Measurements from ENCODE around the gene PRRX2. TPM values are rescaled to one million over a fixed set of nuclear protein-coding genes. Genes with fewer than 3 reads are reported as not detected.

Gene PRRX2
- total and polyA plus RNA-seq, 2 experiments from 2014 or later, result 5.8 to 8.3 TPM

DNA sequence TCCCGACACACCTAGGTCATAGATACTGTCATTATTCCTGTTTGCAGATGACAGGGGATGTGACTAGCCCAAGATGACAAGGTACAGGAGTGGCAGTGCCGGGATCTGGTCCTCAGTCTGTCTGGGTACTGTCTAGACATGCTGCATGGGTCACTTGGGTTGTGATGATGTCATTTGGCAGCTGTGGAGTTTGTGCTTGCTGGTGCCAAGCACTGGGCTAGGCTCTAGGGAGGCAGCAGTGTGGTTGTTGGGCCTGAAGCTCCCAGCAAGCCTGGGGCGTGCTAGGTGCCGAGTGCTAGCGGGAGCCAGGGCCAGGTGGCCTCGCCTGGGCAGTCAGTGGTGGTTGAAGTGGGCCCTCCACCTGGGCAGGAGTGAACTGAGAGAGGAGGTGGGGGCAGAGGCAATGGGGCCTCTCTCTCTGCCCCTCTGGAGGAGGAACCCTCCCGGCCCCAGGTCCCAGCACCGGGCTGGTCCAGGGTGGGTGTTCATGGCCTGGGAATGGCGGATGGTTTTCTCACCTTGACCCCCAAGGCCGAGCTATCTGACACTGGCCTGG is 14.7 kb upstream of the PRRX2 start:
- H3K4me3 ChIP-seq, result no peak overlapping the region
- H3K27me3 ChIP-seq (ENCODE audit: insufficient read depth), result no peaks in the 10 kb centered on the region
- H3K27ac ChIP-seq (ENCODE audit: low read depth), result no peak overlapping the region
- no peak overlapping the region for H3K4me2 ChIP-seq
- H4K20me1 ChIP-seq (replicated peaks; ENCODE audit: insufficient read depth), result no peaks in the 10 kb centered on the region
- no peak overlapping the region for H2AFZ ChIP-seq
- no peaks in the 10 kb centered on the region for H3K9me3 Mint-ChIP-seq
- H3F3A ChIP-seq (replicated peaks; ENCODE audit: low read depth), result no peaks in the 10 kb centered on the region
- no peak overlapping the region for H3K27ac Mint-ChIP-seq
- H3K36me3 ChIP-seq (ENCODE audit: insufficient read depth), result no peaks in the 10 kb centered on the region
- ATAC-seq (no peak), DNase-seq (ENCODE audit: low spot score) (no peak)
- H3K4me3 Mint-ChIP-seq, result no peak overlapping the region
- H3K9me2 ChIP-seq (ENCODE audit: insufficient read depth), result no peaks in the 10 kb centered on the region
- no peaks in the 10 kb centered on the region for H3K4me1 Mint-ChIP-seq
- no peaks in the 10 kb centered on the region; the same call in 1 of the 2 replicates for H3K4me1 ChIP-seq (ENCODE audit: insufficient read depth)
- peaks cover 11% of the 10 kb centered on the region for H3K27me3 Mint-ChIP-seq (ENCODE audit: insufficient read depth, low read depth, poor library complexity)
- TF ChIP-seq, protein P1, sequence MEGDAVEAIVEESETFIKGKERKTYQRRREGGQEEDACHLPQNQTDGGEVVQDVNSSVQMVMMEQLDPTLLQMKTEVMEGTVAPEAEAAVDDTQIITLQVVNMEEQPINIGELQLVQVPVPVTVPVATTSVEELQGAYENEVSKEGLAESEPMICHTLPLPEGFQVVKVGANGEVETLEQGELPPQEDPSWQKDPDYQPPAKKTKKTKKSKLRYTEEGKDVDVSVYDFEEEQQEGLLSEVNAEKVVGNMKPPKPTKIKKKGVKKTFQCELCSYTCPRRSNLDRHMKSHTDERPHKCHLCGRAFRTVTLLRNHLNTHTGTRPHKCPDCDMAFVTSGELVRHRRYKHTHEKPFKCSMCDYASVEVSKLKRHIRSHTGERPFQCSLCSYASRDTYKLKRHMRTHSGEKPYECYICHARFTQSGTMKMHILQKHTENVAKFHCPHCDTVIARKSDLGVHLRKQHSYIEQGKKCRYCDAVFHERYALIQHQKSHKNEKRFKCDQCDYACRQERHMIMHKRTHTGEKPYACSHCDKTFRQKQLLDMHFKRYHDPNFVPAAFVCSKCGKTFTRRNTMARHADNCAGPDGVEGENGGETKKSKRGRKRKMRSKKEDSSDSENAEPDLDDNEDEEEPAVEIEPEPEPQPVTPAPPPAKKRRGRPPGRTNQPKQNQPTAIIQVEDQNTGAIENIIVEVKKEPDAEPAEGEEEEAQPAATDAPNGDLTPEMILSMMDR (conservative IDR thresholded peaks at IDR 0.05; ENCODE audit: low read depth in 2 of 2), result no peak
- TF ChIP-seq EZH2 (IDR thresholded peaks at IDR 0.05; ENCODE audit: low read depth, unreplicated experiment), result no peak
- TF ChIP-seq NANOG (IDR thresholded peaks at IDR 0.05; ENCODE audit: borderline replicate concordance), result no peak
- TF ChIP-seq ZNF331 (CRISPR knock-in tag; IDR thresholded peaks at IDR 0.05; ENCODE audit: low read depth), result no peak
- no peak for TF ChIP-seq EZH2phosphoT487 (IDR thresholded peaks at IDR 0.05; ENCODE audit: unreplicated experiment)
- TF ChIP-seq, protein P2, sequence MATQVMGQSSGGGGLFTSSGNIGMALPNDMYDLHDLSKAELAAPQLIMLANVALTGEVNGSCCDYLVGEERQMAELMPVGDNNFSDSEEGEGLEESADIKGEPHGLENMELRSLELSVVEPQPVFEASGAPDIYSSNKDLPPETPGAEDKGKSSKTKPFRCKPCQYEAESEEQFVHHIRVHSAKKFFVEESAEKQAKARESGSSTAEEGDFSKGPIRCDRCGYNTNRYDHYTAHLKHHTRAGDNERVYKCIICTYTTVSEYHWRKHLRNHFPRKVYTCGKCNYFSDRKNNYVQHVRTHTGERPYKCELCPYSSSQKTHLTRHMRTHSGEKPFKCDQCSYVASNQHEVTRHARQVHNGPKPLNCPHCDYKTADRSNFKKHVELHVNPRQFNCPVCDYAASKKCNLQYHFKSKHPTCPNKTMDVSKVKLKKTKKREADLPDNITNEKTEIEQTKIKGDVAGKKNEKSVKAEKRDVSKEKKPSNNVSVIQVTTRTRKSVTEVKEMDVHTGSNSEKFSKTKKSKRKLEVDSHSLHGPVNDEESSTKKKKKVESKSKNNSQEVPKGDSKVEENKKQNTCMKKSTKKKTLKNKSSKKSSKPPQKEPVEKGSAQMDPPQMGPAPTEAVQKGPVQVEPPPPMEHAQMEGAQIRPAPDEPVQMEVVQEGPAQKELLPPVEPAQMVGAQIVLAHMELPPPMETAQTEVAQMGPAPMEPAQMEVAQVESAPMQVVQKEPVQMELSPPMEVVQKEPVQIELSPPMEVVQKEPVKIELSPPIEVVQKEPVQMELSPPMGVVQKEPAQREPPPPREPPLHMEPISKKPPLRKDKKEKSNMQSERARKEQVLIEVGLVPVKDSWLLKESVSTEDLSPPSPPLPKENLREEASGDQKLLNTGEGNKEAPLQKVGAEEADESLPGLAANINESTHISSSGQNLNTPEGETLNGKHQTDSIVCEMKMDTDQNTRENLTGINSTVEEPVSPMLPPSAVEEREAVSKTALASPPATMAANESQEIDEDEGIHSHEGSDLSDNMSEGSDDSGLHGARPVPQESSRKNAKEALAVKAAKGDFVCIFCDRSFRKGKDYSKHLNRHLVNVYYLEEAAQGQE (IDR thresholded peaks at IDR 0.05; ENCODE audit: unreplicated experiment), result no peak
- TF ChIP-seq, protein P3, sequence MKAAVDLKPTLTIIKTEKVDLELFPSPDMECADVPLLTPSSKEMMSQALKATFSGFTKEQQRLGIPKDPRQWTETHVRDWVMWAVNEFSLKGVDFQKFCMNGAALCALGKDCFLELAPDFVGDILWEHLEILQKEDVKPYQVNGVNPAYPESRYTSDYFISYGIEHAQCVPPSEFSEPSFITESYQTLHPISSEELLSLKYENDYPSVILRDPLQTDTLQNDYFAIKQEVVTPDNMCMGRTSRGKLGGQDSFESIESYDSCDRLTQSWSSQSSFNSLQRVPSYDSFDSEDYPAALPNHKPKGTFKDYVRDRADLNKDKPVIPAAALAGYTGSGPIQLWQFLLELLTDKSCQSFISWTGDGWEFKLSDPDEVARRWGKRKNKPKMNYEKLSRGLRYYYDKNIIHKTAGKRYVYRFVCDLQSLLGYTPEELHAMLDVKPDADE (IDR thresholded peaks at IDR 0.05), result no peak
- no peak for TF ChIP-seq CREB1 (CRISPR knock-in tag; IDR thresholded peaks at IDR 0.05; ENCODE audit: low read depth)
- TF ChIP-seq, protein P4, sequence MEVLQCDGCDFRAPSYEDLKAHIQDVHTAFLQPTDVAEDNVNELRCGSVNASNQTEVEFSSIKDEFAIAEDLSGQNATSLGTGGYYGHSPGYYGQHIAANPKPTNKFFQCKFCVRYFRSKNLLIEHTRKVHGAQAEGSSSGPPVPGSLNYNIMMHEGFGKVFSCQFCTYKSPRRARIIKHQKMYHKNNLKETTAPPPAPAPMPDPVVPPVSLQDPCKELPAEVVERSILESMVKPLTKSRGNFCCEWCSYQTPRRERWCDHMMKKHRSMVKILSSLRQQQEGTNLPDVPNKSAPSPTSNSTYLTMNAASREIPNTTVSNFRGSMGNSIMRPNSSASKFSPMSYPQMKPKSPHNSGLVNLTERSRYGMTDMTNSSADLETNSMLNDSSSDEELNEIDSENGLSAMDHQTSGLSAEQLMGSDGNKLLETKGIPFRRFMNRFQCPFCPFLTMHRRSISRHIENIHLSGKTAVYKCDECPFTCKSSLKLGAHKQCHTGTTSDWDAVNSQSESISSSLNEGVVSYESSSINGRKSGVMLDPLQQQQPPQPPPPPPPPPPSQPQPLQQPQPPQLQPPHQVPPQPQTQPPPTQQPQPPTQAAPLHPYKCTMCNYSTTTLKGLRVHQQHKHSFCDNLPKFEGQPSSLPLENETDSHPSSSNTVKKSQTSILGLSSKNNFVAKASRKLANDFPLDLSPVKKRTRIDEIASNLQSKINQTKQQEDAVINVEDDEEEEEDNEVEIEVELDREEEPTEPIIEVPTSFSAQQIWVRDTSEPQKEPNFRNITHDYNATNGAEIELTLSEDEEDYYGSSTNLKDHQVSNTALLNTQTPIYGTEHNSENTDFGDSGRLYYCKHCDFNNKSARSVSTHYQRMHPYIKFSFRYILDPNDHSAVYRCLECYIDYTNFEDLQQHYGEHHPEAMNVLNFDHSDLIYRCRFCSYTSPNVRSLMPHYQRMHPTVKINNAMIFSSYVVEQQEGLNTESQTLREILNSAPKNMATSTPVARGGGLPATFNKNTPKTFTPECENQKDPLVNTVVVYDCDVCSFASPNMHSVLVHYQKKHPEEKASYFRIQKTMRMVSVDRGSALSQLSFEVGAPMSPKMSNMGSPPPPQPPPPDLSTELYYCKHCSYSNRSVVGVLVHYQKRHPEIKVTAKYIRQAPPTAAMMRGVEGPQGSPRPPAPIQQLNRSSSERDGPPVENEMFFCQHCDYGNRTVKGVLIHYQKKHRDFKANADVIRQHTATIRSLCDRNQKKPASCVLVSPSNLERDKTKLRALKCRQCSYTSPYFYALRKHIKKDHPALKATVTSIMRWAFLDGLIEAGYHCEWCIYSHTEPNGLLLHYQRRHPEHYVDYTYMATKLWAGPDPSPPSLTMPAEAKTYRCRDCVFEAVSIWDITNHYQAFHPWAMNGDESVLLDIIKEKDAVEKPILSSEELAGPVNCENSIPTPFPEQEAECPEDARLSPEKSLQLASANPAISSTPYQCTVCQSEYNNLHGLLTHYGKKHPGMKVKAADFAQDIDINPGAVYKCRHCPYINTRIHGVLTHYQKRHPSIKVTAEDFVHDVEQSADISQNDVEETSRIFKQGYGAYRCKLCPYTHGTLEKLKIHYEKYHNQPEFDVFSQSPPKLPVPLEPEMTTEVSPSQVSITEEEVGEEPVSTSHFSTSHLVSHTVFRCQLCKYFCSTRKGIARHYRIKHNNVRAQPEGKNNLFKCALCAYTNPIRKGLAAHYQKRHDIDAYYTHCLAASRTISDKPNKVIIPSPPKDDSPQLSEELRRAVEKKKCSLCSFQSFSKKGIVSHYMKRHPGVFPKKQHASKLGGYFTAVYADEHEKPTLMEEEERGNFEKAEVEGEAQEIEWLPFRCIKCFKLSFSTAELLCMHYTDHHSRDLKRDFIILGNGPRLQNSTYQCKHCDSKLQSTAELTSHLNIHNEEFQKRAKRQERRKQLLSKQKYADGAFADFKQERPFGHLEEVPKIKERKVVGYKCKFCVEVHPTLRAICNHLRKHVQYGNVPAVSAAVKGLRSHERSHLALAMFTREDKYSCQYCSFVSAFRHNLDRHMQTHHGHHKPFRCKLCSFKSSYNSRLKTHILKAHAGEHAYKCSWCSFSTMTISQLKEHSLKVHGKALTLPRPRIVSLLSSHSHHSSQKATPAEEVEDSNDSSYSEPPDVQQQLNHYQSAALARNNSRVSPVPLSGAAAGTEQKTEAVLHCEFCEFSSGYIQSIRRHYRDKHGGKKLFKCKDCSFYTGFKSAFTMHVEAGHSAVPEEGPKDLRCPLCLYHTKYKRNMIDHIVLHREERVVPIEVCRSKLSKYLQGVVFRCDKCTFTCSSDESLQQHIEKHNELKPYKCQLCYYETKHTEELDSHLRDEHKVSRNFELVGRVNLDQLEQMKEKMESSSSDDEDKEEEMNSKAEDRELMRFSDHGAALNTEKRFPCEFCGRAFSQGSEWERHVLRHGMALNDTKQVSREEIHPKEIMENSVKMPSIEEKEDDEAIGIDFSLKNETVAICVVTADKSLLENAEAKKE (CRISPR knock-in tag; IDR thresholded peaks at IDR 0.05), result no peak
- no peak for TF ChIP-seq STAT1 (IDR thresholded peaks at IDR 0.05; ENCODE audit: unreplicated experiment)
- TF ChIP-seq JUNB (IDR thresholded peaks at IDR 0.05; ENCODE audit: unreplicated experiment), result no peak
- no peak for TF ChIP-seq ZNF114 (CRISPR knock-in tag; IDR thresholded peaks at IDR 0.05)
- TF ChIP-seq POLR2AphosphoS5 (IDR thresholded peaks at IDR 0.05; ENCODE audit: low read depth), result no peak
- no peaks in the 10 kb centered on the region for H3K36me3 Mint-ChIP-seq (ENCODE audit: low read depth)
- H3K79me2 ChIP-seq (replicated peaks; ENCODE audit: insufficient read depth), result no peaks in the 10 kb centered on the region

Data from GM23338 (cell line).